K562 (cell line): ENCODE measurements around the gene UBE2L3. TPM values are rescaled to one million over a fixed set of nuclear protein-coding genes. Genes with fewer than 3 reads are reported as not detected.

Experiments used
- BACH1 ChIP-seq: fragments of 200-800 bp; sonication (Bioruptor generic); IDR thresholded peaks from 2 replicates; pipeline ENCODE4 v1.6.1; 2016; ENCODE audit warnings: missing genetic modification characterization, missing compliant biosample characterization
- CBX3 ChIP-seq, 2 experiments: IDR thresholded peaks; 1 replicate in 1 of 2; 2 replicates in 1 of 2; pipeline ENCODE4 v1.6.1; 2012; ENCODE audit warnings: inconsistent platforms in 2 of 2, low read length in 2 of 2, borderline replicate concordance in 1 of 2, control low read depth in 1 of 2
- HIVEP1 ChIP-seq: fragments of 250-450 bp; sonication (Bioruptor Pico); IDR thresholded peaks from 2 replicates; pipeline ENCODE4 v1.4.0; 2020; ENCODE audit warnings: mild to moderate bottlenecking
- JUN ChIP-seq, 2 experiments: sonication (generic) in 1 of 2; formaldehyde crosslinking in 1 of 2; IDR thresholded peaks; 2 replicates each; pipeline versions ENCODE4 v1.6.1 to v1.8.0; 2012 to 2022; ENCODE audit warnings: borderline replicate concordance in 2 of 2, mild to moderate bottlenecking in 2 of 2, improper control_type of control experiment in 1 of 2, low read depth in 1 of 2, low read length in 1 of 2, missing genetic modification reagents in 1 of 2
- JUND ChIP-seq, 2 experiments: IDR thresholded peaks; 2 replicates in 1 of 2; 3 replicates in 1 of 2; pipeline ENCODE4 v1.6.1; 2011; ENCODE audit warnings: borderline replicate concordance in 2 of 2, low read depth in 2 of 2, low read length in 2 of 2, improper control_type of control experiment in 1 of 2, missing biosample characterization in 1 of 2, missing genetic modification characterization in 1 of 2, missing genetic modification reagents in 1 of 2
- KAT2B ChIP-seq: IDR thresholded peaks from one replicate; pipeline ENCODE4 v1.6.1; 2012; ENCODE audit warnings: low read depth, mild to moderate bottlenecking, control low read depth, inconsistent platforms, low read length, moderate library complexity
- NR4A1 ChIP-seq, 2 experiments: fragments of 250-450 bp in 1 of 2; fragments of 450-650 bp in 1 of 2; sonication (Bioruptor Pico) in 1 of 2; IDR thresholded peaks; 2 replicates each; pipeline versions ENCODE4 v1.4.0 to v1.6.1; 2016 to 2020; ENCODE audit warnings: mild to moderate bottlenecking in 2 of 2, missing compliant biosample characterization in 1 of 2, missing genetic modification characterization in 1 of 2, moderate library complexity in 1 of 2
- POLR2B ChIP-seq: fragments of 450-650 bp; IDR thresholded peaks from 2 replicates; pipeline ENCODE4 v1.6.1; 2018; ENCODE audit warnings: low read depth; ENCODE audit not compliant: partially characterized antibody
- RAD51 ChIP-seq: fragments of 450-650 bp; IDR thresholded peaks from 2 replicates; pipeline ENCODE4 v1.7.1; 2016; ENCODE audit warnings: low read depth, mild to moderate bottlenecking, borderline replicate concordance
- RCOR1 ChIP-seq, 2 experiments: IDR thresholded peaks; 2 replicates each; pipeline ENCODE4 v1.6.1; 2012; ENCODE audit warnings: low read depth in 2 of 2, low read length in 2 of 2, borderline replicate concordance in 1 of 2, improper control_type of control experiment in 1 of 2
- SIN3A ChIP-seq, 2 experiments: fragments of 150-350 bp in 1 of 2; IDR thresholded peaks; 2 replicates each; pipeline ENCODE4 v1.6.1; 2011 to 2016; ENCODE audit warnings: borderline replicate concordance in 2 of 2, low read depth in 2 of 2, low read length in 2 of 2, mild to moderate bottlenecking in 2 of 2, moderate library complexity in 2 of 2; ENCODE audit not compliant: control insufficient read depth in 1 of 2
- TAF7 ChIP-seq: fragments of 450-650 bp; IDR thresholded peaks from 2 replicates; pipeline ENCODE4 v1.6.1; 2016; ENCODE audit warnings: missing genetic modification characterization, missing compliant biosample characterization
- TBP ChIP-seq: optimal IDR thresholded peaks from 2 replicates; pipeline ENCODE3; 2011; ENCODE audit warnings: low read depth, low read length, improper control_type of control experiment
- TRIM24 ChIP-seq, 2 experiments: fragments of 450-650 bp; IDR thresholded peaks; 2 replicates each; pipeline ENCODE4 v1.6.1; 2016
- ZNF212 ChIP-seq: fragments of 450-650 bp; formaldehyde crosslinking; IDR thresholded peaks from 2 replicates; pipeline ENCODE4 v1.4.0; 2020; ENCODE audit warnings: mild to moderate bottlenecking
- ZNF324 ChIP-seq: fragments of 250-450 bp; sonication (Bioruptor Pico); IDR thresholded peaks from 2 replicates; pipeline ENCODE4 v1.4.0; 2020; ENCODE audit warnings: mild to moderate bottlenecking
- ZNF41 ChIP-seq: fragments of 250-450 bp; sonication (Bioruptor Pico); conservative IDR thresholded peaks from 2 replicates; pipeline ENCODE4 v1.4.0; 2020; ENCODE audit warnings: mild to moderate bottlenecking
- ZNF75A ChIP-seq: fragments of 450-650 bp; formaldehyde crosslinking; IDR thresholded peaks from 2 replicates; pipeline ENCODE4 v1.4.0; 2020; ENCODE audit warnings: mild to moderate bottlenecking
- ZNF77 ChIP-seq: fragments of 250-450 bp; sonication (Bioruptor Pico); IDR thresholded peaks from 2 replicates; pipeline ENCODE4 v1.5.0; 2020
- ZNF785 ChIP-seq: fragments of 250-450 bp; sonication (Bioruptor Pico); IDR thresholded peaks from 2 replicates; pipeline ENCODE4 v1.4.0; 2020; ENCODE audit warnings: mild to moderate bottlenecking
- polyA plus RNA-seq, 8 experiments: library from polyadenylated mRNA; depleted of rRNA in 4 of 8; stranded (reverse) in 5 of 8; unstranded in 3 of 8; fragments of >200 nt; fragmentation: Nextera tagmentation in 2 of 8; fragmentation: Illumina TruSeq in 1 of 8; extraction: Ambion mirVana in 2 of 8; extraction: Trizol in 1 of 8; gene quantifications; 2 replicates each; pipeline versions ENCODE4 v1.2.1 to v1.2.3, GENCODE V29; 2011 to 2014; ENCODE audit warnings: inconsistent platforms in 1 of 8, missing spikeins in 1 of 8
- total RNA-seq, 7 experiments: library from RNA; depleted of rRNA in 6 of 7; stranded (reverse); fragments of >200 nt in 6 of 7; fragmentation: Illumina TruSeq in 2 of 7; extraction: Trizol in 2 of 7; gene quantifications; 2 replicates each; pipeline versions ENCODE4 v1.2.1 to v1.2.3, GENCODE V29; 2011 to 2021; ENCODE audit warnings: low replicate concordance in 1 of 7
- TF ChIP-seq, protein P1 (sequence below), 2 experiments: fragments of 150-350 bp in 1 of 2; IDR thresholded peaks; 2 replicates each; pipeline ENCODE4 v1.6.1; 2012 to 2016; ENCODE audit warnings: low read depth in 2 of 2, low read length in 2 of 2, mild to moderate bottlenecking in 1 of 2, moderate library complexity in 1 of 2
- TF ChIP-seq, protein P2 (sequence below): sonication (generic); formaldehyde crosslinking; IDR thresholded peaks from 2 replicates; pipeline ENCODE4 v1.8.1; 2022; ENCODE audit warnings: missing genetic modification reagents

UBE2L3 gene
- total and polyA plus RNA-seq, 9 of the 15 experiments (the other 6 are each of a cell fraction or from before 2014, with no cell fraction given), result 215 to 625 (median 285) TPM

DNA sequence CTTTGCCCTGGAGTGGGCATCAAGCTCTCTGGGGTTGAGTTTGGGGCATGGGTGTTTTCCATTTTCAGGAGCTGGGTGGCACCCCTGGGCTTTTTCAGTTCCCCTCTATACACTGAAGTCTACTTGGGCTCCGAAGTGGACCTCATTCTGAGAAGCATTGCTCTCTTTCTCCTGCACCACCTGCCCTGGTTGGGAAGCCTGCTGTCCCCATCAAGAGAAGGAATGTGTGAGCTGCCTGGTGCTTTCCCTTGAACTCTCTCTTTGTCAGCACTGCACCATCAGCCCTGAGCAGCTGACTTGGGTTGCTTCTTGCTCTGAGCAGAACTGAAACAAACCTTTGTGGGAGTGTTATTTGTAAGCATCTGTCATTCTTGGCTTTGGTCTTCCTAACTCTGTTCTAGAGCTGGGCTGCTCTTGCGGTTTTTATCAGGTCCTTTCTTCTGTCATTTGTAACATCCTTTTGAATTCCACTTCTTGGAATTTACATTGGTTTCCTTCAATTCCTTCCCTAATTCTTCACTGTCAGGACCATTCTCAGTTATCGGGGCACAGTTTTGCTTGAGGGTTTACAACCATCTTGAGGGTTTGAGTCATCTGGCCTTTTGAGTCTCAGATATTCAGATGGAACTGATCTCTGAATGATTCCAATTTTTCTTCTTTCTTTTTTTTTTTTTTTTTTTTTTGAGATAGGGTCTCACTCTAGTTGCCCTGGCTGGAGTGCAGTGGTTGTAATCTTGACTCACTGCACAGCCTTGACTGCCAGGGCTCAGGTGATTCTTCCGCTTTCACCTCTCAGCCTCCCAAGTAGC is 20.5 kb downstream of the UBE2L3 start (continued):
- TF ChIP-seq, protein P1, sequence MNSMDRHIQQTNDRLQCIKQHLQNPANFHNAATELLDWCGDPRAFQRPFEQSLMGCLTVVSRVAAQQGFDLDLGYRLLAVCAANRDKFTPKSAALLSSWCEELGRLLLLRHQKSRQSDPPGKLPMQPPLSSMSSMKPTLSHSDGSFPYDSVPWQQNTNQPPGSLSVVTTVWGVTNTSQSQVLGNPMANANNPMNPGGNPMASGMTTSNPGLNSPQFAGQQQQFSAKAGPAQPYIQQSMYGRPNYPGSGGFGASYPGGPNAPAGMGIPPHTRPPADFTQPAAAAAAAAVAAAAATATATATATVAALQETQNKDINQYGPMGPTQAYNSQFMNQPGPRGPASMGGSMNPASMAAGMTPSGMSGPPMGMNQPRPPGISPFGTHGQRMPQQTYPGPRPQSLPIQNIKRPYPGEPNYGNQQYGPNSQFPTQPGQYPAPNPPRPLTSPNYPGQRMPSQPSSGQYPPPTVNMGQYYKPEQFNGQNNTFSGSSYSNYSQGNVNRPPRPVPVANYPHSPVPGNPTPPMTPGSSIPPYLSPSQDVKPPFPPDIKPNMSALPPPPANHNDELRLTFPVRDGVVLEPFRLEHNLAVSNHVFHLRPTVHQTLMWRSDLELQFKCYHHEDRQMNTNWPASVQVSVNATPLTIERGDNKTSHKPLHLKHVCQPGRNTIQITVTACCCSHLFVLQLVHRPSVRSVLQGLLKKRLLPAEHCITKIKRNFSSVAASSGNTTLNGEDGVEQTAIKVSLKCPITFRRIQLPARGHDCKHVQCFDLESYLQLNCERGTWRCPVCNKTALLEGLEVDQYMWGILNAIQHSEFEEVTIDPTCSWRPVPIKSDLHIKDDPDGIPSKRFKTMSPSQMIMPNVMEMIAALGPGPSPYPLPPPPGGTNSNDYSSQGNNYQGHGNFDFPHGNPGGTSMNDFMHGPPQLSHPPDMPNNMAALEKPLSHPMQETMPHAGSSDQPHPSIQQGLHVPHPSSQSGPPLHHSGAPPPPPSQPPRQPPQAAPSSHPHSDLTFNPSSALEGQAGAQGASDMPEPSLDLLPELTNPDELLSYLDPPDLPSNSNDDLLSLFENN (IDR thresholded peaks at IDR 0.05; ENCODE audit: low read depth in 2 of 2, low read length in 2 of 2), result 0 out of 4 replicates have a peak, but pooled peaks of 1 of the 2 experiments have one; percentile 36
- TF ChIP-seq ZNF785 (peak; percentile 34; the same call in 1 of the 2 replicates), ZNF75A (CRISPR knock-in tag) (no peak; the same call in 1 of the 2 replicates), ZNF77 (no peak), CBX3 (IDR thresholded peaks at IDR 0.05; ENCODE audit: borderline replicate concordance in 1 of 2, low read length in 2 of 2) (peak in 1 of 2 experiments; percentile 28; a peak in 1 of 3 replicates), TAF7 (tag) (no peak), ZNF41 (CRISPR knock-in tag) (peak; percentile 30), JUN (IDR thresholded peaks at IDR 0.05; ENCODE audit: borderline replicate concordance, low read depth, low read length) (peak; percentile 76), JUN (CRISPR knock-in tag; IDR thresholded peaks at IDR 0.05; ENCODE audit: borderline replicate concordance) (no peak), RCOR1 (IDR thresholded peaks at IDR 0.05; ENCODE audit: borderline replicate concordance in 1 of 2, low read depth in 2 of 2, low read length in 2 of 2) (peak; percentile 79 to 97), HIVEP1 (CRISPR knock-in tag) (peak; percentile 62), JUND (IDR thresholded peaks at IDR 0.05; ENCODE audit: borderline replicate concordance, low read depth, low read length) (peak; percentile 80), JUND (tag; IDR thresholded peaks at IDR 0.05; ENCODE audit: borderline replicate concordance, low read depth, low read length) (peak; percentile 81; the same call in 2 of the 3 replicates), BACH1 (no peak), SIN3A (IDR thresholded peaks at IDR 0.05; ENCODE audit: borderline replicate concordance in 2 of 2, control insufficient read depth in 1 of 2, low read depth in 2 of 2, low read length in 2 of 2) (peak; percentile 54 to 69; a peak in 1 of 4 replicates), ZNF212 (CRISPR knock-in tag) (peak; percentile 63; the same call in 1 of the 2 replicates), TRIM24 (IDR thresholded peaks at IDR 0.05) (no peak), NR4A1 (CRISPR knock-in tag; IDR thresholded peaks at IDR 0.05) (0 out of 2 replicates have a peak, but pooled peaks have one; percentile 78), NR4A1 (tag; IDR thresholded peaks at IDR 0.05) (no peak), RAD51 (no peak), KAT2B (peak; percentile 52), ZNF324 (CRISPR knock-in tag) (peak; percentile 64; the same call in 1 of the 2 replicates), POLR2B (no peak), TBP (no peak)
- TF ChIP-seq, protein P2, sequence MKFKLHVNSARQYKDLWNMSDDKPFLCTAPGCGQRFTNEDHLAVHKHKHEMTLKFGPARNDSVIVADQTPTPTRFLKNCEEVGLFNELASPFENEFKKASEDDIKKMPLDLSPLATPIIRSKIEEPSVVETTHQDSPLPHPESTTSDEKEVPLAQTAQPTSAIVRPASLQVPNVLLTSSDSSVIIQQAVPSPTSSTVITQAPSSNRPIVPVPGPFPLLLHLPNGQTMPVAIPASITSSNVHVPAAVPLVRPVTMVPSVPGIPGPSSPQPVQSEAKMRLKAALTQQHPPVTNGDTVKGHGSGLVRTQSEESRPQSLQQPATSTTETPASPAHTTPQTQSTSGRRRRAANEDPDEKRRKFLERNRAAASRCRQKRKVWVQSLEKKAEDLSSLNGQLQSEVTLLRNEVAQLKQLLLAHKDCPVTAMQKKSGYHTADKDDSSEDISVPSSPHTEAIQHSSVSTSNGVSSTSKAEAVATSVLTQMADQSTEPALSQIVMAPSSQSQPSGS (CRISPR knock-in tag), result no peak
